Pulmonary artery endothelial cell (primary cell): ENCODE results near the gene PPOX. TPM values are rescaled to one million over a fixed set of nuclear protein-coding genes. Genes with fewer than 3 reads are reported as not detected.

ENCODE experiments used
- DNase-seq: peaks from one replicate; pipeline ENCODE4 v3.0.0-alpha.2; 2011; ENCODE audit warnings: low read depth, low spot score
- total RNA-seq: library from RNA; depleted of rRNA; stranded (reverse); fragments of >200 nt; gene quantifications from 2 replicates; pipeline ENCODE4 v1.2.3, GENCODE V29; 2014

The PPOX gene
- total RNA-seq, 1 donor from 2014 or later: 19.1 TPM

DNA sequence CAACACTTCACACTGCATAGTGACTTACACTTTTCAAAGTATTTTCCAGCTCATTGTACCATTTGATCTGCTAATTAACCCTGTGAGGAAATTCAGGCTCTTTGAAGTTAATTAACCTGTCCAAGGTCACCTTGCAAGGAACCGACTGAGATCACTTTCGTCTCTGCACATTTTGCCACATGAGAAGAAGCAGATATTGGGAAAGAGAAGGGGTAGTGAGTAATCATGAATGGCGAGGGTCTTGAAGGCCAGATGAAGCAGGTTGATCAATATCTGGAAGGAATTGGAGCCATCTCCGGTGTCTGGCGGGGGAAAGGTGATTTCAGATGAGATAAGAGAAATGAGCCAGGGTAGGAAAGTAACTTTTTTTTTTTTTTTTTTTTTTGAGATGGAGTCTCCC is 53.8 kb downstream of the PPOX start:
- DNase-seq: no peak

Other genes with a start within 250 kb of the PPOX start
- not detected in 2 replicates for gene ITLN2, start 211.6 kb upstream of the PPOX start, total RNA-seq
- gene F11R, start 145.3 kb upstream of the PPOX start, total RNA-seq: 242 and 246 TPM in 2 replicates
- gene TSTD1, start 127.5 kb upstream of the PPOX start, total RNA-seq: 19.1 and 44.2 TPM in 2 replicates
- 95.7 and 127 TPM in 2 replicates for gene USF1, start 120.4 kb upstream of the PPOX start, total RNA-seq
- gene ARHGAP30, start 96.5 kb upstream of the PPOX start, total RNA-seq: 0.04 TPM in 1 of 2 replicates, not detected in the other
- 0.14 and 0.53 TPM in 2 replicates for gene NECTIN4, start 76.9 kb upstream of the PPOX start, total RNA-seq
- 0.60 and 0.86 TPM in 2 replicates for gene KLHDC9, start 68.1 kb upstream of the PPOX start, total RNA-seq
- gene PFDN2, start 48.4 kb upstream of the PPOX start, total RNA-seq: 56.3 and 93.2 TPM in 2 replicates
- gene NIT1, start 48.3 kb upstream of the PPOX start, total RNA-seq: 11.3 and 14.3 TPM in 2 replicates
- gene DEDD, start 33.8 kb upstream of the PPOX start, total RNA-seq: 38.8 and 56.2 TPM in 2 replicates
- gene UFC1, start 12.4 kb upstream of the PPOX start, total RNA-seq: 124 and 130 TPM in 2 replicates
- gene USP21, start 6.9 kb upstream of the PPOX start, total RNA-seq: 4.6 and 8.3 TPM in 2 replicates
- 24.7 and 25.9 TPM in 2 replicates for gene B4GALT3, start 11.1 kb downstream of the PPOX start, total RNA-seq
- 26.8 and 43.7 TPM in 2 replicates for gene ADAMTS4, start 32.6 kb downstream of the PPOX start, total RNA-seq
- 200 and 232 TPM in 2 replicates for gene NDUFS2, start 35.9 kb downstream of the PPOX start, total RNA-seq
- 0.26 and 0.49 TPM in 2 replicates for gene FCER1G, start 48.9 kb downstream of the PPOX start, total RNA-seq
- gene APOA2, start 57.2 kb downstream of the PPOX start, total RNA-seq: not detected in 2 replicates
- 20.4 and 29.7 TPM in 2 replicates for gene TOMM40L, start 59.6 kb downstream of the PPOX start, total RNA-seq
- not detected in 2 replicates for gene NR1I3, start 71.8 kb downstream of the PPOX start, total RNA-seq
- gene PCP4L1, start 92.3 kb downstream of the PPOX start, total RNA-seq: not detected in 2 replicates
- 0.95 and 0.99 TPM in 2 replicates for gene MPZ, start 143.5 kb downstream of the PPOX start, total RNA-seq
- 31.2 and 36.0 TPM in 2 replicates for gene SDHC, start 148.0 kb downstream of the PPOX start, total RNA-seq
- gene CFAP126, start 201.4 kb downstream of the PPOX start, total RNA-seq: not detected in 2 replicates